ENCODE data around the gene IMPDH2. TPM values are rescaled to one million over a fixed set of nuclear protein-coding genes. Genes with fewer than 3 reads are reported as not detected.
A peak's percentile ranks its signal among the peaks of the same experiment; 100 is the strongest.

The IMPDH2 gene
- total and polyA plus RNA-seq, 2 of the 8 experiments (the other 6 are each of a cell fraction or from before 2014, with no cell fraction given): 374 to 409 TPM

DNA sequence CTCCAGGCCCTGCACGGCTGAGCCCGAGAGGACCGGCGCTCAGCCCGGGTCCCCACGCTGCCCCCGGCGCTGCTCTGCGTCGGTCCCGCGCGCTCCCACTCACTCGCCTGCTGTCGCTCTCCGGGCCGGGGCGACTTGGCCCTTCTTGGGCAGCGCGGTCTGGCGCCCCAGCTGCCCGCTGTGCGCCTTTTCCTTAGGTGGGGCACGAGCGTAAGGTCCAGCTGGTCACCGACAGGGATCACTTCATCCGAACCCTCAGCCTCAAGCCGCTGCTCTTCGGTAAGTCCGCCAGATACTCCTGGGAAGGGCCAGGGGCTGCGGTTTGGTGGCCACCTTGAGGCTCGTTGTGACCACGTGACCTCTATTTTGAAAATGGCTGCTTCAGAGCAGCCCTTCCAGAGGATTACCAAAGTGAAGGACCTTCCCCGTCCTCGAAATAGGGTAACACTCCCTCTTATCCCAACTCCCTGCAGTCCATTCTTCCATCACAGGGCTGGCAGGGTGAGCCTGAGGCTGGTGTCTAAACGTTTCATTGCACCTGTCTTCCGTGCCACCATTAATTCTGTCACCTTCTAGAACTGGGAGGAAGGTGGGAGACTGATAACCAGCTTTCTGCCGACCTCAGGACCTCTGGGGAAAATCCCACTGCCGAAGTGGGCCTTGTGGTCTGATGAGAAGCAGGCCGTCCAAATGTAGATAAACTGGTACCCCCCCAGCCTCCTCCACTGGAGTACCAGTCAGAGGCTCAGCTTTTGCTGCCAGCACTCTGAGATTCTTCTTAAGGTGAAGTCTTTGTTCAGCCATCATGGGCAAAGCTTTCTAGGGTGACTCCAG, 38.3 kb downstream of the IMPDH2 start (continued):
- TF ChIP-seq, protein P1, sequence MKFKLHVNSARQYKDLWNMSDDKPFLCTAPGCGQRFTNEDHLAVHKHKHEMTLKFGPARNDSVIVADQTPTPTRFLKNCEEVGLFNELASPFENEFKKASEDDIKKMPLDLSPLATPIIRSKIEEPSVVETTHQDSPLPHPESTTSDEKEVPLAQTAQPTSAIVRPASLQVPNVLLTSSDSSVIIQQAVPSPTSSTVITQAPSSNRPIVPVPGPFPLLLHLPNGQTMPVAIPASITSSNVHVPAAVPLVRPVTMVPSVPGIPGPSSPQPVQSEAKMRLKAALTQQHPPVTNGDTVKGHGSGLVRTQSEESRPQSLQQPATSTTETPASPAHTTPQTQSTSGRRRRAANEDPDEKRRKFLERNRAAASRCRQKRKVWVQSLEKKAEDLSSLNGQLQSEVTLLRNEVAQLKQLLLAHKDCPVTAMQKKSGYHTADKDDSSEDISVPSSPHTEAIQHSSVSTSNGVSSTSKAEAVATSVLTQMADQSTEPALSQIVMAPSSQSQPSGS (IDR thresholded peaks at IDR 0.05; ENCODE audit: low read length): 0 out of 2 replicates have a peak, but pooled peaks have one; percentile 32
- no peak for TF ChIP-seq CTBP2 (IDR thresholded peaks at IDR 0.05; ENCODE audit: borderline replicate concordance, insufficient read depth, insufficient read length, low read length)

All from H1 (cell line).